Lower lobe of right lung (tissue), 2 donors: ENCODE measurements around the gene COG4. TPM values are rescaled to one million over a fixed set of nuclear protein-coding genes. Genes with fewer than 3 reads are reported as not detected.

Experiments
- ATAC-seq, 2 donors: fragments of 200-7000 bp; cut with Tn5 transposase; one replicate each; pipeline ENCODE4 v1.9.1; 2020 to 2022; ENCODE audit warnings: mild to moderate bottlenecking in 2 of 2, moderate library complexity in 2 of 2
- DNase-seq: peaks from one replicate; pipeline ENCODE4 v3.0.0-alpha.2; 2020
- H3K27ac ChIP-seq: fragments of 200-600 bp; one replicate; pipeline ENCODE4 v1.8.0; 2022
- H3K27me3 ChIP-seq: fragments of 200-600 bp; one replicate; pipeline ENCODE4 v1.8.0; 2022; ENCODE audit warnings: low read depth
- H3K36me3 ChIP-seq: fragments of 200-600 bp; one replicate; pipeline ENCODE4 v1.8.0; 2022; ENCODE audit warnings: mild to moderate bottlenecking
- H3K4me1 ChIP-seq: fragments of 200-600 bp; one replicate; pipeline ENCODE4 v1.8.0; 2022
- H3K4me3 ChIP-seq: fragments of 200-600 bp; one replicate; pipeline ENCODE4 v1.8.0; 2022; ENCODE audit warnings: mild to moderate bottlenecking
- H3K9me3 ChIP-seq: fragments of 200-600 bp; one replicate; pipeline ENCODE4 v1.8.0; 2022
- CTCF ChIP-seq: fragments of 200-600 bp; IDR thresholded peaks from one replicate; pipeline ENCODE4 v1.8.0; 2022; ENCODE audit warnings: antibody characterized with exemption, mild to moderate bottlenecking
- intact Hi-C: fragments of 100-400 bp; cut with DNase I; formaldehyde crosslinking; loops from one replicate; pipeline ENCODE4 v1.11.0; 2022
- total RNA-seq: library from RNA; stranded (reverse); fragmentation: NEBNext Ultra II Directional; extraction: Animal tissue kit (Norgen Biotek cat#: 25700); gene quantifications from one replicate; pipeline ENCODE4 v1.2.1, GENCODE V29; 2021
- donor health status: DM: no; HTN: yes; CAD: no; lungs with severe emphysema.

Gene COG4
- total RNA-seq, 1 donor from 2014 or later = 62.0 TPM

- ATAC-seq (no peak), DNase-seq (no peak)
- H3K4me1 ChIP-seq = peaks cover 12% of the 10 kb centered on the region
- H3K9me3 ChIP-seq = no peaks in the 10 kb centered on the region
- TF ChIP-seq CTCF = no peak
- H3K4me3 ChIP-seq = no peak overlapping the region
- intact Hi-C loops = no loop called here
- H3K27ac ChIP-seq = no peak overlapping the region
- peaks cover 47% of the 10 kb centered on the region for H3K36me3 ChIP-seq
- H3K27me3 ChIP-seq = no peaks in the 10 kb centered on the region
Observed at GRCh38 chr16:70463235-70463634, 60.1 kb downstream of the COG4 start.

- ATAC-seq (peak; percentile 44 to 45), DNase-seq (no peak)
- H3K27me3 ChIP-seq = no peaks in the 10 kb centered on the region
- H3K36me3 ChIP-seq = peaks cover 27% of the 10 kb centered on the region
- intact Hi-C loops = no loop called here
- no peak for TF ChIP-seq CTCF
- no peak overlapping the region for H3K4me3 ChIP-seq
- H3K27ac ChIP-seq = no peak overlapping the region
- H3K4me1 ChIP-seq = peaks cover 15% of the 10 kb centered on the region
- no peaks in the 10 kb centered on the region for H3K9me3 ChIP-seq
Observed at GRCh38 chr16:70460737-70461261, 62.6 kb downstream of the COG4 start.

GRCh38 chr16:70457446-70458166, 65.7 kb downstream of the COG4 start:
- peaks cover 24% of the 10 kb centered on the region for H3K4me1 ChIP-seq
- no peaks in the 10 kb centered on the region for H3K27me3 ChIP-seq
- intact Hi-C loops = no loop called here
- no peak overlapping the region for H3K27ac ChIP-seq
- H3K36me3 ChIP-seq = no peaks in the 10 kb centered on the region
- no peaks in the 10 kb centered on the region for H3K9me3 ChIP-seq
- H3K4me3 ChIP-seq = no peak overlapping the region
- DNase-seq (no peak), ATAC-seq (no peak)
- no peak for TF ChIP-seq CTCF

GRCh38 chr16:70455910-70456309, 67.4 kb downstream of the COG4 start:
- Histone ChIP-seq H3K27ac (no peak overlapping the region), H3K36me3 (no peaks in the 10 kb centered on the region), H3K27me3 (no peaks in the 10 kb centered on the region), H3K4me1 (peaks cover 17% of the 10 kb centered on the region), H3K4me3 (no peak overlapping the region), H3K9me3 (no peaks in the 10 kb centered on the region)
- intact Hi-C loops = no loop called here
- ATAC-seq (no peak), DNase-seq (no peak)
- no peak for TF ChIP-seq CTCF

GRCh38 chr16:70454222-70455034, 68.9 kb downstream of the COG4 start, which contains the start of gene FCSK:
TSS of gene FCSK (plus strand) at chr16:70454595. CDS start at chr16:70463191, 8,596 bp downstream.
- Histone ChIP-seq H3K9me3 (no peaks in the 10 kb centered on the region), H3K4me1 (peaks cover 13% of the 10 kb centered on the region), H3K27ac (peak within 1 kb of the TSS; percentile 97), H3K27me3 (peaks cover 3% of the 10 kb centered on the region), H3K4me3 (peak within 1 kb of the TSS; percentile 92), H3K36me3 (no peaks in the 10 kb centered on the region)
- intact Hi-C loops = no loop called here
- no peak for TF ChIP-seq CTCF
- peak; percentile 93 to 97 for ATAC-seq
- DNase-seq = peak; percentile 81
